Hematopoietic multipotent progenitor cell treated with erythropoietin and hydrocortisone succinate and interleukin-3 and kit ligand, for 4 days (in vitro differentiated cells): Measurements from ENCODE around the gene NMRAL1.

Experiments used
- DNase-seq: peaks from one replicate; pipeline ENCODE4 v3.0.0-alpha.2; 2015

The NMRAL1 gene

GRCh38 chr16:4474192-4474961 is at the start of gene NMRAL1:
TSS of gene NMRAL1 (minus strand) at chr16:4474625. CDS start at chr16:4474132, 493 bp downstream.
- DNase-seq, result peak; percentile 98

GRCh38 chr16:4523686-4524085 is 49.3 kb upstream of the NMRAL1 start:
- DNase-seq, result no peak

- no peak for DNase-seq
These were observed 47.7 kb upstream of the NMRAL1 start for GRCh38 chr16:4522051-4522581.

- DNase-seq, result no peak
These were observed 46.5 kb upstream of the NMRAL1 start for GRCh38 chr16:4520913-4521312.

- DNase-seq, result peak; percentile 45
These were observed 45.0 kb upstream of the NMRAL1 start for GRCh38 chr16:4519274-4520058.

GRCh38 chr16:4517812-4518680 is 43.6 kb upstream of the NMRAL1 start:
- DNase-seq, result peak; percentile 62

GRCh38 chr16:4515611-4516233 is 41.3 kb upstream of the NMRAL1 start:
- peak; percentile 86 for DNase-seq

- DNase-seq, result peak; percentile 47
These were observed 40.2 kb upstream of the NMRAL1 start for GRCh38 chr16:4514606-4515005.

- no peak for DNase-seq
These were observed 39.5 kb upstream of the NMRAL1 start for GRCh38 chr16:4513881-4514280.

GRCh38 chr16:4513086-4513860 is 38.8 kb upstream of the NMRAL1 start:
- peak; percentile 69 for DNase-seq

GRCh38 chr16:4512473-4512872 is 38.0 kb upstream of the NMRAL1 start:
- DNase-seq, result no peak

- DNase-seq, result peak; percentile 80
These were observed 37.1 kb upstream of the NMRAL1 start for GRCh38 chr16:4511441-4512082.

GRCh38 chr16:4510747-4511426 is 36.5 kb upstream of the NMRAL1 start:
- no peak for DNase-seq

- DNase-seq, result no peak
These were observed 35.7 kb upstream of the NMRAL1 start for GRCh38 chr16:4510131-4510530.

GRCh38 chr16:4509420-4509819 is 35.0 kb upstream of the NMRAL1 start:
- DNase-seq, result no peak

GRCh38 chr16:4508806-4509205 is 34.4 kb upstream of the NMRAL1 start:
- DNase-seq, result no peak

- DNase-seq, result no peak
These were observed 33.3 kb upstream of the NMRAL1 start for GRCh38 chr16:4507588-4508345.

GRCh38 chr16:4506450-4506849 is 32.0 kb upstream of the NMRAL1 start:
- DNase-seq, result peak; percentile 92

GRCh38 chr16:4505356-4506147 is 31.1 kb upstream of the NMRAL1 start:
- peak; percentile 88 for DNase-seq
